ENCODE measurements around the gene ATXN10. TPM values are rescaled to one million over a fixed set of nuclear protein-coding genes. Genes with fewer than 3 reads are reported as not detected.
"Not testable (repeated sequence)": the region's sequence is repeated elsewhere in the genome, so short reads cannot be mapped to it uniquely, and the experiment has no call there.

The ATXN10 gene
- polyA plus RNA-seq, 3 donors from 2014 or later: 97.7 to 113 (median 112) TPM

DNA sequence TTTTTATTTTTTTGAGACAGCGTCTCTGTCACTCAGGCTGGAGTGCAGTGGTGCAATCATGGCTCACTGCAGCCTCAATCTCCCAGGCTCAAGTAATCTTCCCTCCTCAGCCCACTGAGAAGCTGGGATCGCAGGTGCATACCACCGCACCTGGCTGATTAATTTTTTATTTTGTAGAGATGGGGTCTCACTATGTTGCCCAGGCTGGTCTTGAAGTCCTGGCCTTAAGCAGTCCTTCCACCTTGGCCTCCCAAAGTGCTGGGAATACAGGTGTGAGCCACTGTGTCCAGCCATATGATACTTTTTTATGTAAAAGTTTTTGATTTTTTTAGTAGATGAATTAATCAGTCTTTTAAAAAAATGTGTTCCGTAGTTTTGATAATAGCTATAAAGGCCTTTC is 42.8 kb downstream of the ATXN10 start:
- not testable (repeated sequence) for H3K27me3 Mint-ChIP-seq (ENCODE audit: low read depth in 3 of 3); H3K27ac Mint-ChIP-seq; H3K4me1 Mint-ChIP-seq; DNase-seq; H3K4me3 Mint-ChIP-seq; H3K9me3 Mint-ChIP-seq
- peaks cover 5 to 18% (median 13%) of the 10 kb centered on the region in 3 donors for H3K36me3 Mint-ChIP-seq

GRCh38 chr22:45717789-45718188 is 46.2 kb downstream of the ATXN10 start:
- no peak for DNase-seq

GRCh38 chr22:45718391-45718790 is 46.8 kb downstream of the ATXN10 start:
- H3K27me3 Mint-ChIP-seq (ENCODE audit: low read depth in 3 of 3): peaks cover 0 to 1% (median 0%) of the 10 kb centered on the region in 3 donors
- H3K4me3 Mint-ChIP-seq: no peak overlapping the region
- peaks cover 8 to 27% of the 10 kb centered on the region in 2 donors for H3K4me1 Mint-ChIP-seq
- DNase-seq: no peak
- peaks cover 8 to 26% (median 10%) of the 10 kb centered on the region in 3 donors for H3K36me3 Mint-ChIP-seq
- H3K27ac Mint-ChIP-seq: no peak overlapping the region
- no peaks in the 10 kb centered on the region for H3K9me3 Mint-ChIP-seq

More at GRCh38 chr22:45717789-45718188, 46.2 kb downstream of the ATXN10 start:
- Mint-ChIP-seq H3K36me3 (peaks cover 8 to 25% (median 10%) of the 10 kb centered on the region in 3 donors), H3K4me1 (peaks cover 5 to 21% of the 10 kb centered on the region in 2 donors), H3K27me3 (ENCODE audit: low read depth in 3 of 3) (peaks cover 0 to 1% (median 0%) of the 10 kb centered on the region in 3 donors), H3K27ac (no peak overlapping the region), H3K9me3 (no peaks in the 10 kb centered on the region), H3K4me3 (no peak overlapping the region)

DNA sequence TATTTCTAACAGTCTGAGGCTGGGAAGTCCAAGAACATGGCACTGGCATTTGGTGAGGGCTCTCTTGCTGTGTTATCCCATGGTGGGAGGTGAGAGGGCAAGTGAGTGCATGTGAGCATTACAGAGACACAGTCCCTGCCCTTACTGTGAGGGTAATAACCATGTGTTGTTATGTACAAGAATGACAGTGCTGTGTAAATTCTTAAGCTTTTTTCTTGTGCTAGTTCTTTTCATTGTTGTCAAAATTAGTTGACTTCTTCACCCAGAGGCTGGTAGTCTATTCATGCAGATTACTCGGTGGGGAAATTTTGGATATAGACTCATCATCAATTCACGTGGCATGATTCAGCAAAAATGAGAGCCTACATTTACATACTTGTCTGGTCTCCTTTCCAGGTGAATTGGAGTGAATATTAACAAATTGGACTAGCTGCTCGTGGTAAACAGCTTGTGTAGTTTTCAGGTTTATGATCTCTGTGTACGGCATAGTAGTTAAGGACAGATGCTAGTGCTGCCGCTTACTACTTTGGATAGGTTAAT is 49.3 kb downstream of the ATXN10 start:
- H3K36me3 Mint-ChIP-seq: peaks cover 6 to 22% (median 8%) of the 10 kb centered on the region in 3 donors
- H3K27me3 Mint-ChIP-seq (ENCODE audit: low read depth in 3 of 3): peaks cover 0 to 1% (median 0%) of the 10 kb centered on the region in 3 donors
- no peak overlapping the region for H3K4me3 Mint-ChIP-seq
- H3K9me3 Mint-ChIP-seq: no peaks in the 10 kb centered on the region
- no peak overlapping the region for H3K27ac Mint-ChIP-seq
- H3K4me1 Mint-ChIP-seq: peaks cover 31 to 52% of the 10 kb centered on the region in 2 donors
- DNase-seq: no peak

DNA sequence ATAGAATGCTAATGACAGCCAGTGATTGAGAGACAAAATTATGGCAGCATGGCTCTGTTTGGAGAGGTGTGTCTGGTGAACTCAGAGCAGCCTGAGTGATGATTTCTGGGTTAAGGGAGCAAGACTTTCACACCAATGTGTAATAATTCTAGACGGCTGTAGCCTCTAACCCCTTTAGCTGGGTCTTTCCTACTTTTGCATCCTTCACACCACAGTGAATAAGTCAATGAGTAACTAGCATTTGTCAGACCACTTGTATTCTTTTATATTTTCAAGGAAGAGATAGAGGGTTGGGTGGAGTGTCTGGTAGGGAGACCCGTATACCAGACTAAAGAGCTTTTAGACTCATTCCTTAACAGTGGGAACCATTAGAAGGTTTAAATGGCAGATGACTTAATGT is 50.4 kb downstream of the ATXN10 start:
- Mint-ChIP-seq H3K27ac (no peak overlapping the region), H3K4me3 (no peak overlapping the region), H3K4me1 (peaks cover 41 to 63% of the 10 kb centered on the region in 2 donors), H3K36me3 (peaks cover 1 to 22% (median 8%) of the 10 kb centered on the region in 3 donors), H3K9me3 (no peaks in the 10 kb centered on the region), H3K27me3 (ENCODE audit: low read depth in 3 of 3) (no peaks in the 10 kb centered on the region)
- DNase-seq: no peak

- Mint-ChIP-seq H3K27me3 (ENCODE audit: low read depth in 3 of 3) (no peaks in the 10 kb centered on the region), H3K4me1 (peaks cover 46 to 70% of the 10 kb centered on the region in 2 donors), H3K9me3 (no peaks in the 10 kb centered on the region), H3K4me3 (no peak overlapping the region), H3K27ac (no peak overlapping the region), H3K36me3 (peaks cover 0 to 17% (median 9%) of the 10 kb centered on the region in 3 donors)
- no peak for DNase-seq
Measured at GRCh38 chr22:45726081-45726480, 54.4 kb downstream of the ATXN10 start.

DNA sequence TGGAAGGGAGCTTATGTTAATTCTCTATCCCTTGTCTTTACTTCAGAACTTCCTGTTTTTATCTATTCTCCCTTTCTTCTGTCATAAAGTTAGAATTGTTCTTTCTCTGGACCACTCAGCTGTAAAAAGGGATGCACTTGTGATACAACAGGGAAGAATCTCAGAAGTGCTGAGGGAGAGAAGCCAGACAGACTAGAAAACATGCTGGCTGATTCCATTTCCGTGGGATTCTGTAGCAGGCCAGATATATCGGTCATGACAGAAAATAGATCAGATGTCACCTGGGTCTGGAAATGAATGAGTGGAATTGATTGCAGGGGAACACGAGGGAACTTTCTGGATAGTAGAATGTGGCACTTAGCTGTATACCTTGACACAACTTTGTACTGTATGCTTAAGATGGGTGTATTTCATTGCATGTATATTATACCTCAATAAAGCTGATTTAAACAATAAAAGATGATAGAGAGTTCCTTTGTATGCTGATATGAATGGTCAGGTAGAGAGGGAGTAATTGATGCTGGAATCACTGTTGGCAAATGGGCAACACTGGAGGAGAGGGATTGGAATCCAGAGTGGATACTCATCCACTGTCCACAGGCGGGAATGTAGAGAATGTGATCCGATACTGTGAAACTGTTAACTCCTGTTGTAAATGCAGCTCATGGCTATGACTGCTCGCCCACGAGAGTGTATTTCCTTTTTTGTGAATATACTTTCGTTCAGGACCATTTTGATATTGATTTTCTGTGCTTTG is 59.6 kb downstream of the ATXN10 start:
- Mint-ChIP-seq H3K4me1 (peaks cover 14 to 19% of the 10 kb centered on the region in 2 donors), H3K4me3 (no peak overlapping the region), H3K36me3 (peaks cover 0 to 10% (median 5%) of the 10 kb centered on the region in 3 donors), H3K27ac (peak overlapping the region in 2 of 6 donors; percentile 51 to 62), H3K9me3 (no peaks in the 10 kb centered on the region), H3K27me3 (ENCODE audit: low read depth in 3 of 3) (no peaks in the 10 kb centered on the region)
- DNase-seq: no peak

GRCh38 chr22:45731798-45732495 is 60.3 kb downstream of the ATXN10 start:
- Mint-ChIP-seq H3K27ac (no peak overlapping the region), H3K36me3 (peaks cover 0 to 11% (median 5%) of the 10 kb centered on the region in 3 donors), H3K4me3 (no peak overlapping the region), H3K4me1 (peaks cover 8 to 11% of the 10 kb centered on the region in 2 donors), H3K27me3 (ENCODE audit: low read depth in 3 of 3) (no peaks in the 10 kb centered on the region), H3K9me3 (no peaks in the 10 kb centered on the region)
- DNase-seq: no peak

- H3K4me3 Mint-ChIP-seq: no peak overlapping the region
- no peak for DNase-seq
- H3K9me3 Mint-ChIP-seq: no peaks in the 10 kb centered on the region
- no peaks in the 10 kb centered on the region for H3K27me3 Mint-ChIP-seq (ENCODE audit: low read depth in 3 of 3)
- peaks cover 10% of the 10 kb centered on the region in 2 donors for H3K4me1 Mint-ChIP-seq
- H3K27ac Mint-ChIP-seq: no peak overlapping the region
- peaks cover 14 to 31% (median 16%) of the 10 kb centered on the region in 3 donors for H3K36me3 Mint-ChIP-seq
Measured at GRCh38 chr22:45735273-45735672, 63.6 kb downstream of the ATXN10 start.

DNA sequence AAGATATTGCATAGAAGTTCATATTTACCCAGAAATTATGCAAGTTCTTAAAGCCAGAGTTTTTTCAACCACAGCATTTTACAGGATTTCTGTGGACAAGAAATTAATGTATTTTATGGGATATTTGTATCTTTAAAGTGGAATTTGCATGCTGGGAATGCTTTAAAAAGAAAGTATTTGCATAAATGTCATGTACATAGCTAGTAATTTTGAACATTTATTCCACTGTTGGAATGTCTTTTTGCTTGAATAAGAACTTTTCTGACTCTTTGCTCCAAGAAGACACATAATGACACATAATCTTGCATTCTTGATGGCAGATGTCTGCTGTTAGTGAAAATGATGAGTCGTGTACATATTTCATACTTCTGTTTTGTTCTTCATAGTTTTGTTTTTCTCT is 66.6 kb downstream of the ATXN10 start:
- H3K36me3 Mint-ChIP-seq: peaks cover 32 to 46% (median 33%) of the 10 kb centered on the region in 3 donors
- no peak for DNase-seq
- no peaks in the 10 kb centered on the region for H3K27me3 Mint-ChIP-seq (ENCODE audit: low read depth in 3 of 3)
- H3K9me3 Mint-ChIP-seq: no peaks in the 10 kb centered on the region
- H3K27ac Mint-ChIP-seq: no peak overlapping the region
- no peak overlapping the region for H3K4me3 Mint-ChIP-seq
- peaks cover 10 to 13% of the 10 kb centered on the region in 2 donors for H3K4me1 Mint-ChIP-seq

DNA sequence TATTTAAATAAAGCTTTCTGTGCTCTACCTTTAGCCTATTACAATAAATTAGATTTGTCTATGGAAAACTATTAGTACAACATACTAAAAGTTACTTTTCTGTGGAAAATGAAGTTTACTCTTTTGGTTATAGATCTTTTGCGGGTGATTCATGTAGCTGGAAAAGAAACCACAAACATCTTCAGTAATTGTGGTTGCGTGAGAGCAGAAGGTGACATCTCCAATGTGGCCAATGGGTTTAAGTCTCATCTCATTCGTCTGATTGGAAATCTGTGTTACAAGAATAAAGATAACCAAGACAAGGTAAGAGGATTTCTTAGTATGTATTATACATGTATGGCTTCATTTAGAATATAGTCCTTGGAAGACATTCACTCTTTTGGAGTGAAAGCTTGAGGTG is 68.6 kb downstream of the ATXN10 start:
- DNase-seq: no peak
- peaks cover 36 to 59% (median 37%) of the 10 kb centered on the region in 3 donors for H3K36me3 Mint-ChIP-seq
- peaks cover 10 to 13% of the 10 kb centered on the region in 2 donors for H3K4me1 Mint-ChIP-seq
- H3K27me3 Mint-ChIP-seq (ENCODE audit: low read depth in 3 of 3): peaks cover 0 to 1% (median 0%) of the 10 kb centered on the region in 3 donors
- no peak overlapping the region for H3K4me3 Mint-ChIP-seq
- H3K27ac Mint-ChIP-seq: peak overlapping the region in 1 of 6 donors; percentile 12
- H3K9me3 Mint-ChIP-seq: no peaks in the 10 kb centered on the region

- DNase-seq: no peak
- H3K9me3 Mint-ChIP-seq: no peaks in the 10 kb centered on the region
- peaks cover 0 to 1% (median 0%) of the 10 kb centered on the region in 3 donors for H3K27me3 Mint-ChIP-seq (ENCODE audit: low read depth in 3 of 3)
- no peak overlapping the region for H3K27ac Mint-ChIP-seq
- H3K4me3 Mint-ChIP-seq: no peak overlapping the region
- peaks cover 10 to 13% of the 10 kb centered on the region in 2 donors for H3K4me1 Mint-ChIP-seq
- H3K36me3 Mint-ChIP-seq: peaks cover 36 to 58% (median 37%) of the 10 kb centered on the region in 3 donors
Measured at GRCh38 chr22:45742866-45743450, 71.3 kb downstream of the ATXN10 start.

- no peak overlapping the region for H3K4me3 Mint-ChIP-seq
- peaks cover 32 to 54% (median 37%) of the 10 kb centered on the region in 3 donors for H3K36me3 Mint-ChIP-seq
- DNase-seq: no peak
- H3K9me3 Mint-ChIP-seq: no peaks in the 10 kb centered on the region
- H3K27ac Mint-ChIP-seq: no peak overlapping the region
- peaks cover 0 to 1% (median 0%) of the 10 kb centered on the region in 3 donors for H3K27me3 Mint-ChIP-seq (ENCODE audit: low read depth in 3 of 3)
- peaks cover 10 to 13% of the 10 kb centered on the region in 2 donors for H3K4me1 Mint-ChIP-seq
Measured at GRCh38 chr22:45743687-45744086, 72.1 kb downstream of the ATXN10 start.

All from immature natural killer cell (primary cell).